NCI-H1092 (cell line): Measurements from ENCODE around the gene IGSF9.

Experiments used
- DNase-seq: peaks from one replicate; lab custom pipeline; 2025; lab: John Stamatoyannopoulos, UW

Gene IGSF9, protein sequence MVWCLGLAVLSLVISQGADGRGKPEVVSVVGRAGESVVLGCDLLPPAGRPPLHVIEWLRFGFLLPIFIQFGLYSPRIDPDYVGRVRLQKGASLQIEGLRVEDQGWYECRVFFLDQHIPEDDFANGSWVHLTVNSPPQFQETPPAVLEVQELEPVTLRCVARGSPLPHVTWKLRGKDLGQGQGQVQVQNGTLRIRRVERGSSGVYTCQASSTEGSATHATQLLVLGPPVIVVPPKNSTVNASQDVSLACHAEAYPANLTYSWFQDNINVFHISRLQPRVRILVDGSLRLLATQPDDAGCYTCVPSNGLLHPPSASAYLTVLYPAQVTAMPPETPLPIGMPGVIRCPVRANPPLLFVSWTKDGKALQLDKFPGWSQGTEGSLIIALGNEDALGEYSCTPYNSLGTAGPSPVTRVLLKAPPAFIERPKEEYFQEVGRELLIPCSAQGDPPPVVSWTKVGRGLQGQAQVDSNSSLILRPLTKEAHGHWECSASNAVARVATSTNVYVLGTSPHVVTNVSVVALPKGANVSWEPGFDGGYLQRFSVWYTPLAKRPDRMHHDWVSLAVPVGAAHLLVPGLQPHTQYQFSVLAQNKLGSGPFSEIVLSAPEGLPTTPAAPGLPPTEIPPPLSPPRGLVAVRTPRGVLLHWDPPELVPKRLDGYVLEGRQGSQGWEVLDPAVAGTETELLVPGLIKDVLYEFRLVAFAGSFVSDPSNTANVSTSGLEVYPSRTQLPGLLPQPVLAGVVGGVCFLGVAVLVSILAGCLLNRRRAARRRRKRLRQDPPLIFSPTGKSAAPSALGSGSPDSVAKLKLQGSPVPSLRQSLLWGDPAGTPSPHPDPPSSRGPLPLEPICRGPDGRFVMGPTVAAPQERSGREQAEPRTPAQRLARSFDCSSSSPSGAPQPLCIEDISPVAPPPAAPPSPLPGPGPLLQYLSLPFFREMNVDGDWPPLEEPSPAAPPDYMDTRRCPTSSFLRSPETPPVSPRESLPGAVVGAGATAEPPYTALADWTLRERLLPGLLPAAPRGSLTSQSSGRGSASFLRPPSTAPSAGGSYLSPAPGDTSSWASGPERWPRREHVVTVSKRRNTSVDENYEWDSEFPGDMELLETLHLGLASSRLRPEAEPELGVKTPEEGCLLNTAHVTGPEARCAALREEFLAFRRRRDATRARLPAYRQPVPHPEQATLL

DNA sequence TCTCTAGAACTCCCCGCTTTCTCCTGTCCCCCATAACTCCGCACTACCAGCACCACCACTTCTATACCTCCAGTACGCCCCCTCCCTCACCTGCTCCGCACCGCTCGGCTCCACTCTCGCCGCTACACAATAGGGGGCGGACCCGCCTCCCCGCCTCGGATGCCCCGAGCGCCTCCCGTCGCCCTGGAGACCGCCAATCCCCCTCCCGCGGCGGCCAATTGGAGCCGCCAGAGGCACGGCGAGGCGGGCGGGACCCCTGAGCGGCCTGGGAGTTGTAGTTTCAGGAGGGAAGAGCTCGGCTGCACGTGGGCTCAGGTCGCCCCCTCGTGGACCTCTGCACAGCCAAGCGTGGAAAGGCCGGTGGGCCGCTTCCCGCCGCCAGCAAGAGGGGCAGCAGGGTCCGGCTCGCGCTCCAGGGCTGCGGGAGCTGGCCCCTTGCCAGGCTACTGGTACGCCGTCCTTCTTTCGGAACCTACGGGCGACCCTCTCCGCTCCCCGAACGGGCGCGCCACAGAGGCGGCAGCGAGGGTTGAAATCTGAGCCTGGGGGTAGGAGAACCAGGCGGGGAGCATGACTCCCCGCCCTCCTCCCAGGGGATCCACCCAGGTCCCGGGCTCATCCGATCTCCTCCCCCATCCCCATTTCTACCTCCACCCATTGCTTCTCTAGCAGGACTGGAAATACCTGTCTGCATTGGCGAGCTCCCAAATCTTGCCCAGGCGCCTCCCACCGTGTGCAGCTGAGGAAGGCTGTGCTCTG, at the start of gene IGSF9:
IGSF9 (minus strand) TSS at position 131 of the 759 bp plus-strand sequence. CDS start 2,159 bp downstream, outside the sequence.
- peak; percentile 91 for DNase-seq

DNA sequence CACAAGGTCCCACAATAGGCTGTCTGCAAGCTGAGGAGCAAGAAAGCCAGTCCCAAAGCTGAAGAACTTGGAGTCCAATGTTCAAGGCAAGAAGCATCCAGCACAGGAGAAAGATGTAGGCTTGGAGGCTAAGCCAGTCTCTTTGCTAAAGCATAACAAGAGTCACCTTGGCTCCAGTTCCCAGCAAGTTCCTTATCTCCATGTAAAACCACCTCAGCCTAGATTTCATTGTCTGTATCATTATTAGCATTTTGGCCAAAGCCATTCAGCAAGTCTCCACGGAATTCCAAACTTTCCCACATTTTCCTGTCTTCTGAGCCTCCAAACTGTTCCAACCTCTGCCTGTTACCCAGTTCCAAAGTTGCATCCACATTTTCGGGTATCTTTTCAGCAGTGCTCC, 49.5 kb upstream of the IGSF9 start:
- no peak for DNase-seq

DNA sequence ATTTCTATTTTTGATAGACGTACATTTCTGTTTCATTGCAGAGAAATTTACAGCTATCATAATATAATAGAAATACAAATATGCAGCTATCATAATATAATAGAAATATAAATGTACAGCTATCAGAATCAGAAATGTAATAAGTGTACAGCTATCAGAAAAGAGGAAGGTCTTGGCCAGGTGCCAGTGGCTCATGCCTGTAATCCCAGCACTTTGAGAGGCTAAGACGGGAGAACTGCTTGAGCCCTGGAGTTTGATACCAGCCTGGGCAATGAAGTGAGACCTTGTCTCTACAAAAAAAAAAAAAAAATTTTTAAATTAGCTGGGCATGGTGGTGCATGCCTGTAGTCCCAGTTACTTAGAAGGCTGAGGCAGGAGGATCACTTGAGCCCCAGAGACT, 48.5 kb upstream of the IGSF9 start:
- no peak for DNase-seq

DNA sequence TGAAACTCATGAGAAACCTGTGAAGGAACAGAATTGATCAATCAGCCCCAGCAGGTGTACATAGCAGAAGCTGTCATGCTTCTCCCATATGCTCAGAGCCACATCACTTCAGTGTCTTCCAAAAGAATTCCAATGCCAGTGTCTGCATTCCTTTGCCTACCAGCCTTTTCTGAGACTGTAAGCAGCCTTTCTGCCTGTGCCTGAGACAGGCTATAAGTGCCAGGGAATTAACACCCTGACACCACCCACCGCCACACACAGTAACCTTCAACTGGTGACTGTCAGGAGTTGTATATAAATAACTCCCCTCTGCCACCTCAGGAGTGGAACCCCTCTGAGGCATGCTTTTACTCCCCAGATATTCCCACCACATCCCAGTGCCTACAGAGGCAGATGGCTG, 46.7 kb upstream of the IGSF9 start:
- no peak for DNase-seq

DNA sequence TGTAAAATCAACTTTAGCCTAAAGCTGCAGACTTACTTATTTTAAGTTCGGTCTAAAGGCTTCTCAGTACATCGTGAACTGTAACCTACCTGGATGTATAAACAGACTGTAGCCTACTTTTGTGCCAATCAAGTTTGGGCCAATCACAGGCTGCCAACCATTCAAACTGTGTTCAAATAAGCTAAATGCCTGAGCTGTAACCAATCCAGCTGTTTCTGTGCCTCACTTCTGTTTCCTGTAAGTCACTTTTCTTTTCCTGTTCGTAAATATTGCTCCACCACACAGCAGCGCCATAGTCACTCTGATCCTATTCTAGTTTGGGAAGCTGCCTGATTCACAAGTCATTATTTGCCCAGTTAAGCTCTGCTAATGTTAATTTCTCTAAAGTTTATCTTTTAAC, 46.1 kb upstream of the IGSF9 start:
- DNase-seq, result no peak

DNA sequence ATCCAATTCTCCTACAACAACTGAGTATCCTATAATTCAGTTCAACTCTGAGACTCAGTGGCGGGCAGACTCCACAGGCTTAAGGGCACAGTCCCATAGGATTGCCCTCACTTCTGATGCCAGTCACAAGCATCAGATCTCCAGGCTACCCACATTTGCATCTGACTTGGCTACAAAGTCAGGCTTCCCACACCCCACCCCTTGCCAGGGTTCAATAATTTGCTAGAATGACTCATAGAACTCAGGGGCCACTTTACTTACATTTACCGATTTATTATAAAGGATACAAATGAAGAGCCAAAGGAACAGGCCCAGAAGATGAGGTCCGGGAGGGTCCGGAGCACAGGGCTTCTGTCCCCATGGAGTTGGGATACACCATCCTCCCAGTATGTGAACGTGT, 44.6 kb upstream of the IGSF9 start:
- no peak for DNase-seq

DNA sequence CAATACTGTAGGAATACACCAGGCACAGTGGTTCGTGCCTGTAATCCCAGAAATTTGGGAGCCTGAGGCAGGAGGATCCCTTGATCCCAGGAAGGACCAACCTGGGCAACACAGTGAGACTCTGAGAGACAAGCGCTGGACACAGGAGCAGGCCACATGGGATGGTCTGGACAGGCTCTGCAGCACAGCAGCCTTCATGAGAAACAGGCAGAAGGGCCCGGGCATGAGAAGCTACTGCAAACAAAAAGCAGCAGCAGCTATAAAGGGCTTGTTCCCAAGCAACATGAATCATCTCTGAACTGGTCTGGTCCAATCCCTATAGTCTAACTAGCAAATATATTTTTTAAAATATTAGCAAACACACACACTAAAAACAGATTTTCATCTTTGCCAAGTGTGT, 44.2 kb upstream of the IGSF9 start:
- no peak for DNase-seq

DNA sequence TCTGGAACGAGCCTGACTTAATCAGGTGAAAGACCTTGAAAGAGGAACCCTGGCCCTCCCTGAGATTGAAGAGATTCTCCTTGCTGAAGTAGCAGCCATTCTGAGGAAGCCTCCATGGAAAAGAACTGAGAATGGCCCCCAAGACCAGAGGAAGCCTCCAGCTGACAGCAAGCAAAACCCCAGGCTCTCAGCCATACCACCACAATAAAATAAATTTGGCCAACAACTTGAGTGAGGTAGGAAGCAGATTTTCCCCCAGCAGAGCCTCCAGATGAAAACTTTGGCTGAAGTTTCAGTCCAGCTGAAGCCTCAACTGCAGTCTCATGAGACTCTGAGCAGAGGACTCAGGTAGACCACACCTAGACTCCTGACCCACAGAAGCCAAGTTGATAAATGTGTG, 42.6 kb upstream of the IGSF9 start:
- no peak for DNase-seq

DNA sequence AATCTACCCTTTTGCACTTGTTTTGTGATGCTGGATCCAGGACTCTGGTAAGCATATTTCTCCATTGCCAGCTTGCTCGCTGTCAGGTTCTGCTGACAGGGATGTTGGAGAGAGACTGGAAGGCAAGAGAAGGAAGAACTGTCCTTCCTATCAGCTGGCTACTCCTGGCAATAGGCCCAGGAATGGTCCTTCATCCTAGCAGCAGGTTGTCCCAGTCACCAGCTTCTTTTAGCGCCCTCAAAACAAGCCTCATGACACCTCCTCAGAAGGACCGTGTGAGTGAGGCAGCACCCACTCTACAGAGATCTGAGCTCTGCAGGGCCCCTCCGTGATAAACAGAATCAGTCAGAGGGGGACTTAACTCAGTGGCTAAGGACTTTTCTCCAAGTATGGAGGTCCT, 41.8 kb upstream of the IGSF9 start:
- no peak for DNase-seq

DNA sequence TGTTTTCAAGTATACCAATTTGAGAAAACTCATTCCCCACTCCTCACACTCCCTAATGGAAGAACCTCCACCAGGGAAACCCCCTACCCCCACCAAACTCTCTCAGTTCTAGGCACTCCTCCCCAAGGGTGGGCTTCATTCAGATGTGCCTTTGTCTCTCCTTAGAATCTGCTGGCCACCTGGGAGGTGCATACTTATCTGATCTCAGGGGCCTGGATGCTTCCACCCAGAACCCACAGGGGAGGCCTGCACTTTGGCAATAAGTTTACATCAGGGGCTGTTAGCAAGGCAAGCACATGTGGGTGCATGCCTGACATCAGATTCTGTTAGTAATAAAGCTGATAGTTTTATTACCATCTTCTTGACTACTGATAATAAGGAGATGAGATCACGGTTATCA, 41.1 kb upstream of the IGSF9 start:
- no peak for DNase-seq

DNA sequence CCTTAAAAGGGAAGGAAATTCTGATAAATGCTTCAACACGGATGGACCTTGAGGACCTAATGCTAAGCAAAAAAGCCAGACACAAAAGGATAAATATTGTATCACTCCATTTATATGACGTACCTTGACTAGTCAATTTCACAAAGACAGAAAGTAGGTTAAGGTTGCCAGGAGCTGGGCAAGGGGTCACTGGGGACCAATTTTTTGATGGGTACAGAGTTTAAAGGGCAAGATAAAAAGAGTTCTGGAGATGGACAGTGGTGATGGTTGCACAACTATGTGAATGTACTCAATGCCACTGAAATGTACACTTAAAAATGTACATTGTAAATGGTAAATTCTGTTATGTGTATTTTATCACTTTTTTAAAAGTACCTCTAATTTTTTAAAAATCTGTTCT, 40.7 kb upstream of the IGSF9 start:
- DNase-seq, result no peak

DNA sequence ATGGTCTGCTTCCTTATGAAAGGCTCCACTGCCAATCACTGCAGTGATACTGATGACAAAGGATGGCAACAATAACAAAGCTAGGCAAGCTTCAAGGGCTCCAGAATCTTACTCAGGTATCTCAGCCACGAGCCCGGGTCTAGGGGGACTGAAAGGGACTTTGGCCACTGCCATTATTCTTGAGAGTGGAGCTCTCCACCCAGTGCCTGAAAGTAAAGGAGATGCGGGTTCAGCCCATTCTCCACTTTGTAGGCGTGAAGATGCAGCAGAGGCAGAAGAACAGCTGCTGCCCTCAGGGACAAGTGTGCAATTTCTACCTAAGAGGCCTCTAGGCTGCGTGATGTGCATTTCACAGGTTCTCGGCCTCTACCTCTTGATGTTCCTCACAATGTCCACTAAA, 40.1 kb upstream of the IGSF9 start:
- DNase-seq, result no peak

DNA sequence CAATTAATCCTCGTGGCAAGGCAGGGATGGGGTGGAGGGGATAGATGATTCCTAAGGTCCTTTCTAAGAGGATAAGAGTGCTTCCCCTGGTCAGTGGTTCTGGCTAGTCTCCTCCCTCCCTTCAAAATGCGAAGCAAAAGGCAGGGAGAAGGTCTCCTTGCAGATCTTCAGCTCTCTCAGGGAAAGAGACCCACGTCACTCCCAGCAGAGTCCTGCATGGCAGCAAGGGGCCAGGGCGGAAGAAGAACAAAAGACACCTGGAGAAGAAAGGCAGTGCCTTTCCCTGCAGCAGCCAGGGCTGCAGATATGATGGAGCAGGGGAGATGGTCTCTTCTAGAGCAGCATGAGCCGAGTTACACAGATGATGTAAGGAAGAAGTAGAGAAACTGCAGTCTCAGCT, 38.3 kb upstream of the IGSF9 start:
- DNase-seq, result no peak

DNA sequence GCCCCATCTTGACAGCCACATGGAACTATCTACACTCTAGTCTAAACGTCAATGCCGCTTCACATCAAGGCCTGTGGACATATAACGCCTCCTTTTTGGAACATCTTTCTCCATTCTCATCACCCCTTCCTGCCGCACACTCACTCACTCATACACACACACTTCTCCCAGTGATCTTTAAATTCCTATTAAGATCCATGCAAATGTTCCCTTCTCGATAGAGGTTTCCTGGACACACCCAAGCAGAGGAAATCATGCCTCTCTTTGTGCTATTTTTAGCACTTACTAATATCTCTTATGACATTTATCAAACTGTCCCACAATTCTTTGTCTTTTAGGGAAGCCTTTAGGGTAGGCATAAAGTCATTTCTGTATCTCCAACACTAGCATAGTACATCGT, 36.9 kb upstream of the IGSF9 start:
- no peak for DNase-seq

DNA sequence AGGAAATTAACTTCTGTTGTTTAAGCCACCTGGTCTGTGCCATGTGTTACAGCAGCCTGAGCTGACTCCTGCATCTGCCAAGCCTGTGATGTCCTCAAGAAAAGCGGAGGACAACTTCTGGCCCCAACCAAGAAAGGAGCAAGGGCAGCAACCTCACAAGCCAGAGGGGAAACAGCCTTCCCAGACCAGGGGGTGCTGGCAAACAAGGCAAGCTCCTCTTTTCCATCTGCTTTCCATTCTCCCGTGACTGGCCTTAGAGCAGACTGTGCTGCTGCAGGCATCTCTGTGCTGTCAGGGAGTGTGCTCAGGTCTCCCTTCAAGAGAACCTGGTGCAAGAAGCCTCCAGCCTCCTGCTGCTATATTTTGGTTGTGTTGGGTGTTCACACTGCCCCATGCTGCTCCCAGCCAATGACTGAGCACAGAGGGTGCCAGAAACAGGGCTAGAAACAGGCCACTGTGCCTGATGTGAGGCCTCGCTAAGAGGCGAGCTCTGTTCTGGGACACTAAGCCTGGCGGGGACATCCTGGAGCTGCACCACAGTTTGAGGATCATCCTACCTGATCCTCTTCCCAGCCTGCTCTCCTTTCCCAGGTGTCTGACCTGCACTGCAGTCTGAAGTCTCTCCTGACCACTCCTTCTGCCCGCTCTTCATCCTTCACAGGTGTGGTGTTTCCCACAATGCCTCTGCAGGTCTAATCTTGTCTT, 36.1 kb upstream of the IGSF9 start:
- no peak for DNase-seq

DNA sequence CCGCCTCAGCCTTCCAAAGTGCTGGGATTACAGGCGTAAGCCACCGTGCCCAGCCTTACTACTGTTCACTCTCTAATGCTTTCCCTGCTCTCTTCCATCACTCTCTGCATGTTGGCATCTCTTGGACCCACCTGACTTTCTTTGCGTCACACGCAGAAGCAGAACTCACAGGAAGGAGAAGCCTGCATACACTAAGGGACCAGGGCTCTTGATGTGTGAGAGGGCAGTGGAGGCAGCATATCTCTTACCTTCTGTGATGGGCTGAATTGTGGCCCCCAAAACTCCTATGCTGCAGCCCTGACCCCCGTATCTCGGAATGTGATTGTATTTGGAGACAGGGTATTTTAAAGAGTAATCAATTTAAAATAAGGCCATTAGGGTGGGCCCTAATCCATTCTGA, 35.4 kb upstream of the IGSF9 start:
- DNase-seq, result no peak

DNA sequence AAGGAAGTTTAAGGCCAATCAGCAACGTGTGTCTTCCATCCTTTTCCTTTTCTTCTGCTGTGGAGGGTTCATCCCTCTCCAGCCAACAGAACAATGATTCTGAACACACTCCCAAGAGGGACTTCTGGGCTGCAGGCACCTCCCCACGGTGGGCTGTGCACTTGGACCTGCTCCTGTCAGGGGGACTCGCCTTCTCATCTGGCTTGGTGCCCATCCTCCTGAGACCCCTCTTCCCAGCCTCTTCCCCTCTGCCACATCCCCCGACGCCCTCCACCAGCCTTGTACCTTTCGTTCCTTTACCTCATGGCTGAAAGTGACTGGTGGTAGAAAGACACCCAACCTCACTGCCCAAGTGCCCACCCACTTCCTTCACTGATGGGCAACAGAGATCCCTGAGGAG, 34.7 kb upstream of the IGSF9 start:
- DNase-seq, result no peak

DNA sequence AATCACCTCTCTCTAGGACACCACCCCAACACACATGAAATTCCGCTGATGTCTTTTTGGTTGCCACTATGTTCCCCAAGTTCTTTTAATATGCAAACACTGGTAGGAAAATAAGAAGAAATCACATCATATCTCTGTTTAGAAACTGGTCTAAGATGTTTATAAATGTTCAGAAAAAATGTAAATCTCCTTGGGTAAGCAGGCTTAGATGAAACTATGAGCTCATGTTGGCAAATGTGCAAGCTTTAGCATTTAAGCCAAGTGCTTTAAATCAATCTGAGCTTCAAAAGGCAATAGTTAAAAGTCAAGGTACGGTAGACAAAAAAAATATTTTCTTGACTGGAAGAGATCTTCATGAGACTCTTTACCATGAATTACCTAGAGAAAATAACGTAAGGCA, 33.8 kb upstream of the IGSF9 start:
- no peak for DNase-seq

DNA sequence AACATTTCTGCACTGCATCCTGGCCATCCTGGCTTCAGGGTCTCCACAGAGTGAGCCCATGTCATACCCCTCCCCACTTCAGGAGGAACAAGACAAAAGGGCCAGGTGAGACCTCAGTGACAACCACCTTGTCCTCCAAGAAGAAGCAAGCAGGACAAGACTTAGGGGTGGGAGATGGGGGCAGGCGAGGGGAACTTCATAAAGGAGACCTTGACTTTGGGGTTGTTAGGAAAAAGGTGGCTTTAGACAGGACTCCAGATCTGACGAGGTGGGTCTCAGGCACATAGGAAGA, 32.6 kb upstream of the IGSF9 start:
- no peak for DNase-seq

DNA sequence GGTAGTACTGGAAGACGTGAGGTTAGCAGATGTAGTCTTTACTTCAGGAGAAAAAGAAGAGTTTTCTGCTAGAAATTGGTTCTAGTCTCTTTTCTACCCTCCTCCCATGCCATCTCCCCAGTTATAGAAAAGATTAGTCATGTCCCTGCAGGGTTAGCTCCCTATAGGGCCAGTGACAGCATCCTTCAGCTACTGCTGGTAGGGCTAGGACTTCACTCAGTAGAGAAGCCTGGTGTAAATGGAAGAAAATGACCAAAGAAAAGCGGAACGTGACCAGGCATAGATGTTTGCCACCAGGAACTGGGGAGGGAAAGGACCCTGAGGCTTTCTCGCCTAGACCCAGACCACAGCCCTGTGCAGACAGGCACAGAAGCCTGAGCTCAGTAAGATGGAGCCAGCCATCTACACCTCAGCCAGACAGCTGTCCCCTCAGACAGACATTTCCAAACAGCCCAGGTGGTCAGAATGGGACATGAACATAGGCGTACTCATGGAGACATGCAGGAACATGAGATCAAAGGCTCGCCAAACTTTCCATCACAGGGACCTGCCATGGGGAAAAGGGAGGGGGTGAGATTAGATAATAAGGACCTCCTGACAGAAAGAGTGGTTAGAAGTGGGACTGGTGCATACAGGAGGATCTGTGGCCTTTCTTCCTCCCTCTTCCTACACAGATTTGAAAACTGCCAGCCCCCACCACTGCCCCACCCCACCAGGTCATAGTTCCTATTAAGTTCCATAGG, 32.1 kb upstream of the IGSF9 start:
- no peak for DNase-seq
